Measurements from ENCODE around the gene ATF7IP. TPM values are rescaled to one million over a fixed set of nuclear protein-coding genes. Genes with fewer than 3 reads are reported as not detected.

Gene ATF7IP
- total RNA-seq, 1 experiment from 2014 or later: 17.6 TPM

Other genes starting within 250 kb of the ATF7IP start
- not detected in 2 replicates for gene PLBD1, start 202.2 kb downstream of the ATF7IP start, total RNA-seq (2014; rRNA removed; shearing (Covaris generic))